Measurements from ENCODE around the gene ATF6B.
"Not testable (repeated sequence)": the region's sequence is repeated elsewhere in the genome, so short reads cannot be mapped to it uniquely, and the experiment has no call there.

ATF6B gene

DNA sequence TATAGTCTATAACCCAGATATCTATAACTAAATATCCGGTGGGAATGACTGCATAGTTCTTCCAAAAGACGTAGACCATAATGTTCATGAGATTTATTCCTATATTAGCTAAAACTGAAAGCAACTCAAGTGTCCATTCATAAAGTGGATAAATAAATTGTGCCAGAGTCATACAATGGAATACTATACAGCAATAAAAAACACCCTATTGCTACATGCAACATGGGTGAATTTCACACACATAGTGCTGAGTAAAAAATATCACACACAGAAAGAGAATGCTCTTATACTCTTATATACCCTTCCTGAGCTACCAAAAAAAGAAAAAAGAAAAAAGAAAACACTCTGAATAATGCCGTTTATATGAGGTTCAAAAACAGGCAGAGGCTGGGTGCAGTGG is 25.8 kb downstream of the ATF6B start:
- DNase-seq: no peak

DNA sequence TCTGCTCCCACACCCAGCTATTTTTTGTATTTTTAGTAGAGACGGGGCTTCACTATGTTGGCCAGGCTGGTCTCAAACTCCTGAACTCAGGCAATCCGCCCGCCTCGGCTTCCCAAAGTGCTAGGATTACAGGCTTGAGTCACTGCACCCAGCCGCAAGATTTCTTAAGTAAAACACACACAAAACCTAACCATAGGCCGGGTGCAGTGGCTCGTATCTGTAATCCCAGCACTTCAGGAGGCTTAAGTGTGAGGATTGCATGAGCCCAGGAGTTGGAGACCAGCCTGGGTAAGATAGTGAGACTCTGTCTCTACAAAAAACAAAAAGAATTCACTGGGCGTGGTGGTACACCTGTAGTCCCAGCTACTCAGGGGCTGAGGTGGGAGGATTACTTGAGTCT is 27.8 kb downstream of the ATF6B start:
- not testable (repeated sequence) for DNase-seq

DNA sequence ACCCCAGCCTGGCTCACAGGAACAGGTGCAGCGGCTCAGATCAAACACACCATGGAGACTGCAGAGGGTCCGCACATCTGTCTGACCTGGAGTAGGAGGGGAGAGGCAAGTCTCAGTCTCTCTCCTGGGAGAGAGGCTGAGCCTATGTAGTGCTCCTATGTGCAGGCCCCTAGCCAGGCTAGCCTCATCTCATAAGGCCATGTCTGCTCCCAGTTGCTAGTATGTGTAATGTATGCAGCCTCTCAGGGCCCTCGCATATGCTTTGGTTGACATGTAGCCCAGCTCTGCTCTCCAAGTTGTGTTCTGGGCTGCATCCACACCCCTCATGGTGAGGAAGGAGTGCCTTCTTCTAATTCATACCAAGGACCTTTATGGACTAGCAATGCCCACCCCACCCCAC is 30.7 kb downstream of the ATF6B start:
- no peak for DNase-seq

DNA sequence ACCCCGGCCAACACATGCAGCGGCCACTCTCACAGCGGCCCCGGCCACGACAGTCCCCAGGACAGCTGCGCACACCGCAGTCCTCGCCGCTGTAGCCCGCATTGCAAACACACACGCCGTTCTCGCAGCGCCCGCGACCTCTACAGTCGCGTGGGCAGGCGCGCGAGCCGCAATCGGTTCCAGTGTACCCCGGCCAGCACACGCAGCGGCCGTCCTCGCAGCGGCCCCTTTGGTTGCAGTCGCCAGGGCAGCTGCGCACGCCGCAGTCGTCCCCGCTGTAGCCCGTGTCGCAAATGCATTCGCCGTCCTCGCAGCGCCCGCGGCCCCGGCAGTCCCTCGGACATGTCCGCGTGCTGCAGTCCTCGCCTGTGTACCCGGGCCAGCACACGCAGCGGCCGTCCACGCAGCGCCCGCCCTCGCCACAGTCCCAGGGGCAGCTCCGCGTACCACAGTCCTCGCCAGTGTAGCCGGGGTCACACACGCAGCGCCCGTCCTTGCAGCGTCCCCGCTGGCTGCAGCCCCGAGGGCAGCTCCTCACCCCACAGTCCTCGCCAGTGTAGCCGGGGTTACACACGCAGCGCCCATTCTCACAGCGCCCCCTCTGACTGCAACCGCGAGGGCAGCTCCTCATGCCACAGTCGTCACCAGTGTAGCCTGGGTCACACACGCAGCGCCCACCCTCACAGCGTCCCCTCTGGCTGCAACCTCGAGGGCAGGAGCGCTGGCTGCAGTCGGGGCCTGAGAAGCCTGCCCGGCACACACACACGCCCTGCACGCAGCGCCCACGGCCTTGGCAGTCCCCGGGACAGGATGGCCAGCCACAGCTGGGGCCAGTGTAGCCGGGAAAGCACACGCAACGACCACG is 31.4 kb downstream of the ATF6B start:
- no peak for DNase-seq

DNA sequence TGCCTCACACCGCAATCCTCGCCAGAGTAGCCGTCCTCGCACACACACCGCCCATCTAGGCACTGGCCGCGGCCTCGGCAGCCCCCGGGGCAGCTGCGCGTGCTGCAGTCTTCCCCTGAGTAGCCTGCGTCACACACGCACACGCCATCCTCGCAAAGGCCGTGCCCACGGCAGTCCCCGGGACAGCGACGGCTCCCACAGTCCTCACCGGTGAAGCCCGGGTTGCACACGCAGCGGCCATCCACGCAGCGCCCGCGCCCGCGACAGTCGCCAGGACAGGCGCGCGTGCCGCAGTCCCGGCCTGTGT is 32.0 kb downstream of the ATF6B start:
- DNase-seq: no peak

DNA sequence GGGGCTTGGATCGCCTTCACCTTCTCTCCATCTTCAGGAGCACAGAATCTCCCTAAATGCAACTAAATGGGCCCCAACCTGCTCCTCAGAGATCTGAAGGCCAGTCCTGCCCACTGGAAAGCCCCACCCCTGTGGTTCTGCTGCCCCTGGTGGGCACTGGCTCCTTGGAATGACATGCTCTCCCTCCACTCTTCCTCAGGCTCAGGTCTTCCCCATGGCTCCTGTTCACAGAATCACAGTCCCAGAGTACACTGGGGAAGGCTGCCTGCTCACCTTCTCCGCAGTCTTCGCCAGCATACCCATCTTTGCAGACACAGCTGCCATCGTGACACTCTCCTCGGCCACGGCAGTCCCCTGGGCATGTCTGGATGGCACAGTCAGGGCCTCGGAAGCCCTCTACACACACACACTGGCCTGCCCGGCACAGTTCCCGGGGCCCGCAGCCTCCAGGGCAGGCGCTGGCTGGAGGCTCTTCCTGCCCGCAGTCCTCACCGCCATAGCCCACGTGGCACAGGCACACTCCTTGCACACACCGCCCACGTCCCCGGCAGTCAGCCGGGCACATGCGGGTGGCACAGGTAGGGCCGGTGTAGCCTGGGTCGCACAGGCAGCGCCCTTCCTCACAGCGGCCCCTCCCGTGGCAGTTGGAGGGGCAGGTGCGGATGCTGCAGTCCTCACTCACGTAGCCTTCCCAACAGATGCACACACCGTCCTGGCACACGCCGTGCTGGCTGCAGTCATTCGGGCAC is 32.5 kb downstream of the ATF6B start:
- no peak for DNase-seq

DNA sequence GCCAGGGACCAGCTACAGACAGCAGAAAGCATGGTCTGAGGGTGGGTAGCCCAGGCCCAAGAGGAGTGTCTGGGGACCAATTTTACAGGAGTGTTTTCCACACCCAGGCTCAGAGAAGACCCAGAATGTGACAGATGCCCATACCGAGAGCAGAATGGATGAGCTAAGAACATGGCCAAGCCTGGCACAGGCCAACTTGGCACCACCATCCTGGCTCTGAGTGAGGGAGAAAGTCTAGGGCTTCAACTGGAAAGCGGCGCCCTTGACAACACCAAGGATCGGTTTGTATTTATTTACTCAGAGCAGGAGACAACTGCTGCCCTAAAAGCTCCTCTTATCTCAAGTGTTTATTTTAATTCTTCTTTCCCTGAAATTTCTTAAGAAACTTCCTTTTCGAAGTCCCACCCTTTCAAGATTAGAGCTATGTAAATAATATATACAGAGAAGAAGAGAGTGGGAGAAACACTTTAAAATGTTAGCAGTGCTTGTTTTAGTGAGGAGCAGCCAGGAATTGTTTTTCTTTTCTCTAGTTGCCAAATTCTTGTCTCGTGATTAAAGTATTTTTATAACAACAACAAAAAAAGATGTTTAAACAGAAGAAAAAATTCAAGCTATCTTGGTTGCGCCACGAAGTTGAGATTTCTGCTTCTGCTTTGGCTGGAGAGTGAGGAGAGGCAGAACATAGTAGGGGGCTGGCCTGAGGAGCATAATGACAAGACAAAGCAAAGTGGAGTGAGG is 35.1 kb downstream of the ATF6B start:
- peak; percentile 78 to 84 for DNase-seq

DNA sequence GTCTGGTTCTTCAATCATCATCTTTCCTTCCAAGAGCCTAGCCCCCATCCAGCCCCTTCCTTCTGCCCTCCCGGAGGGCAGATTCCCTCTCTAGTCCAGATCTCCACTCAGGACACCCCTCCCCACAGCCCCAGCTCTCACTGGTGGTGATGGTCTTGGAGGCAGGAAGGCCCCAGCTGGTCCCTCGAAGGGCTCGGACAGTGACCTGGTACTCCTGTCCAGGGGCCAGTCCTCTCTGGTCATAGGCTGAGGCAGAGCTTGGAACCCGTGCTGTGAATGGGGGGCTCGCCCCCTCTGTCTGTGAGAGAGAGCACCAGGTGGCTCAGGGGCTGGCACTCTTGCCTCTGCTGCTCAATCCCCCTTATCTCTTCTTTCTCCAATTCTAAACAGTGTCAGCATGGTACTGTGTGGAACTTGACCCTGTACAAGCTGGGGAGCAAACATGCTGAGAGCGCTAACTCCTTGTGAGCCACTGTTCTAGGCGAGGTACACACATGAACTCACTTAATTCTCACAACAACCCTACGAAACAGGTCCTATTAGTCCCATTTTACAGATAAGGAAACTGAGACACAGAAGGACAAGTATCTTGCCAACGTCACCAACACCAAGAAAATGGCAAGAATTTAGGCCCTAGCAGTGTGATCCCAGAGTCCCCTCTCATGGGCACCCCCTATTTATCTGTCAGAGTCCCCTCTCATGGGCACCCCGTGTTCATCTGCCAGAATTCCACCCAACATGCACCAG is 38.8 kb downstream of the ATF6B start:
- DNase-seq: no peak

DNA sequence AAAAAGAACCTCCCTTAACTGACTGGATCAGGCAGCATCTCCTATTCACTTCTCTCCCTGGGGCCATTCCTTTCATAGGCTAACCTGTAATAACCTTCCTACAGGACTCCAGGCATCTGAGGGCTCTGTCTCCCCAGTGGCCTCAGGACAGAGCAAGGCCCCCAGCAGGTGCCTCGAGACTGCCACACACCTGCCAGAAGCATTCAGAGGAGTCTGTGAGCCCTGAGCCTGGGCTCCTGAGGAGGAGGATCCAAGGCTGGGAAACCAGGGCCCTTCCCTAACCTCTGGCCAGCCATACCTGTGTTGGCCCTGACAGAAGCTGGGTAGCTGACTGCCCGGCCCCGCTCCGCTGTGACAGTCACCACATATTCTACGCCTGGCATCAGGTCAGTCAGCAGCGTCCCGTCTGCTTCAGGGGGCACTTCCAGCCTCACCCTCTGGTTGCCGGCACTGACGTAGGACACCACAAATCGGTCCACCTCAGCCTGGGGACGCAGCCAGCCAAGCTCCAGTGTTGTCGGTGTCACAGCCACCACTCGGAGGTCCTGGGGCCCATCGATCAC is 39.5 kb downstream of the ATF6B start:
- no peak for DNase-seq

DNA sequence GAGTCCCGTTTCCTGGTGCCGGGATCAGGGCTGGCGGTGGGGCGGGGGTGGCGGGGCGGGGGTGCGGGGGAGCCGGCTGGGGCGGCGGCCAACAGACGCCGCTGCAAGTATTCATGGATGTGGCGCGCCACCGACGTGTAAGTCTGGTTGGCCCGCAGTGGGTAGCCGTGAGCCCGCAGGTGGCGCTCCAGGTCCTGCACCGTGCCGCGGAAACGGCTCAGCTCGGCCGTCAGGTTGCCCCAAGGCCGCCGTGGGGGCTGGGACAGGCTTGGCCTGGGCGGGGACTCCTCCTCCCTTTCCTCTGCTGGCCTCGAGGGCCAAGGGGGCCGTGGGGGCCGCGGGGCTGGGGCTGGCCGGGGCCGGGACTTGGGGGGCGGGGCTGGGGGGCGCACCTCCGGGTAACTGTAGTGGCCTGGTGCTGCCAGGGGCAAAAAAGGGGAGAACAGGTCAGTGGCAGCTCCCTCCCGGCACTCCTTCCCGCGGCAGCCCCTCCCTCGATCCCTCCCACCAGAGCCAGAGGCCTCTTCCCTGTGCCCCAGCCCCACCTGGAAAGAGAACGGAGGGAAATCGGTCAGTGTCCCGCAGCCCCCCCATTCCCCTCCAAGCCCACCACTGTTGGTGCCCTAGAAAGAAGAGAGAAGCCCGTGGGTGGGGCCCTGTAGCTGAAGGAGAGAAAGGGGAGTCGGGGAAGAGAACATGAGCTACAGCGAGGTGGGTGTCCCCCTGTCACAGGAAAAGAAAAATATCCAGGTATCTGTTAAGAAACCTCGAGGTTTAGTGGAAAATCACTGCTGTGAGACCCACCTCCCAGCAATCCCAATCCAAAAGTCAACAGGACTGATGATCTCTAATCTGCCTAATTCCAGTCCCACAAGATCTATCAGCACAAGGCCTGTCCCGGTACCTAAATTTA is 40.2 kb downstream of the ATF6B start:
- peak in 1 of 2 experiments; percentile 12 for DNase-seq

DNA sequence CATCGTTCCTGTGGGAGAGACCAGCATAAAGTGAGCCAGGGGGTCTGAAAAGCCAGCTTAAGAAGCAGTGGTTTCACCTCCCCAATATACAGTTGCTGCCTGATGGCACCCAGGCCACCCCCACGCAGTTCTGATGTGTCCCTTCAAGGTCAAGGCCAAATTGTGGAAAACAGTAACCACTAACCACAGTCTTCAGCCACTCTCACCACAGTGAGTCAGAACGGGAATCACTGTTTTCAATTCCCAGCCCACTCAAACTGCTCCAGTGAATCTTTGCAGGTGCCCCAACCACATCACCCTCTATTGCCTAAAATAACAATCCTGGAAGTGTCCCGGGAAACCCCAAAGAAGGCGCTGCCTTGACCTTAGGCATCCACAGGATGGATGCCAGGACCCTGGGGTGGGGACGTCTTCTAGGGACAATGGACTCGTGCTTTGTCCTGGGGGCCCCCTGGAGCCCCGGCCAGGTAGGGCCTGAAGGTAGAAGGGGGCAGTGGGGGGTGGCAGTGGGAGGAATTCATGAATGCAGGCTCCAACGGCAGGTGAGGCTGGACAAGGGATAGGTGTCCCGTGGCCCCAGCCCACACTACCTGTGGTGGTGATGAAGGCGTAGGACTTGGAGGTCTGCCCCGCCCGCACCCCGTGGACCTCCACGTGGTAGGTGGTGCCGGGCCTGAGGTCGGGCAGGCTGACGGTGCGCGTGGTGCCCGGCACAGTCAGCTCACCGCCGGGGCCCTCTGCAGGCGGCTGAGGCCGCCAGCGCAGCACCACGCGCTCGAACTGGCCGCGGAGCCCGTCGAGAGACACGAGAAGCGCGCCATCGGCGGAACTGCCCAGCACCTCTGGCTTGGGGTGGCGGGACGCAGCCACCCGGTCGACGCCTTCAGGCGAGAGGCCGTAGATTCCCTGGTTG is 41.1 kb downstream of the ATF6B start:
- no peak for DNase-seq

DNA sequence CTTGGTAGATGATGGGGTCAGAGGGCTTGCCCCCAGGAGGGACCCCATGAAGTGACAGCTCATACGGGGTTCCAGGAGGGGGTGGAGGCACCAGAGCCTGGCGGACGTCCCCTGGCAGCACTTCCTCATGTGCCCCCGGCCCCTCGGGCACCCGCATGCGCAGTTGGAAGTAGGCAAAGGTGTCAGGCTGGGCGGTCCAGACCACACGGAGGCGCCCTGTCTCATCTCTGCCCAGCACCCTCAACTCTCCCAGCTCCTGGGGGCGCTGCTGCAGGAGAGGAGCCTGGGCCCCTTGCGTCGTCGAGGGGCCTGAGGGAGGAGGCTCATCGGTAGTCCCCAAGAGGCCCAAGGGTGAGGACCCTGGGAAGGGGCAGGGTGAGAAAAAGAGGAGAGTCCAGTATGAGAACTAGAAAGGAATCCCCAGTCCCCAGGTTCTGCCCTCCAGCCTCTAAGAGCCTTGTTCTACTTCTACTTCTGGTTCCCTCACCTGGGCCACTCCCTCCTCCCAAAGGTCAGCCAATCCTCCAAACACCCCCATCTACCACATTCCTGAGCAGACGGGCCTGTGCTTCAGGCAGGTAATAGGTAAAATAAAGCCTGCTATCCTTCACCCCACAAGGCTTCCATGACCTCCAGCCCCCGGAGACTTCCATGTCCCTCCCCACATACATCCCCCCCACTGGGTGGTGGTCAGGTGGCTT is 42.1 kb downstream of the ATF6B start:
- no peak for DNase-seq

DNA sequence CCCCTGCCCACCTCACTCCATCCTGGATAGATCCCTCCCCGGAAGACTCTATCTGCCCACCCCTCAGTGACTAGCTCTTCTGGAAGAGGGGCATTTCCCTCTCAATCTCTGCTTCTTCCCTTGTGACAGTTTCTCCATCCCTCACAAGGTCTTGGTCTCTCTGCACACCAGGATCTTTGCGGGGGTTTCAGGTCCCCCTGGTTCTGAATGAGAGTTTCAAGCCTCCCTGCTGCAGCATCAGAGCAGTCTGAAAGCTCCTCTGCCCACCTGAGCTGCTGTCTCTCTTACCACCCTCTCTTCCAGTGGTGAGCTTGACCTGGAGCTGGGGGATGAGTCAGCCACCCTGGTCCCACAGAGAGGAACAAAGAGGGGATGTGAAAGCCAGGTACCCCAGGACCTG is 43.3 kb downstream of the ATF6B start:
- no peak for DNase-seq

DNA sequence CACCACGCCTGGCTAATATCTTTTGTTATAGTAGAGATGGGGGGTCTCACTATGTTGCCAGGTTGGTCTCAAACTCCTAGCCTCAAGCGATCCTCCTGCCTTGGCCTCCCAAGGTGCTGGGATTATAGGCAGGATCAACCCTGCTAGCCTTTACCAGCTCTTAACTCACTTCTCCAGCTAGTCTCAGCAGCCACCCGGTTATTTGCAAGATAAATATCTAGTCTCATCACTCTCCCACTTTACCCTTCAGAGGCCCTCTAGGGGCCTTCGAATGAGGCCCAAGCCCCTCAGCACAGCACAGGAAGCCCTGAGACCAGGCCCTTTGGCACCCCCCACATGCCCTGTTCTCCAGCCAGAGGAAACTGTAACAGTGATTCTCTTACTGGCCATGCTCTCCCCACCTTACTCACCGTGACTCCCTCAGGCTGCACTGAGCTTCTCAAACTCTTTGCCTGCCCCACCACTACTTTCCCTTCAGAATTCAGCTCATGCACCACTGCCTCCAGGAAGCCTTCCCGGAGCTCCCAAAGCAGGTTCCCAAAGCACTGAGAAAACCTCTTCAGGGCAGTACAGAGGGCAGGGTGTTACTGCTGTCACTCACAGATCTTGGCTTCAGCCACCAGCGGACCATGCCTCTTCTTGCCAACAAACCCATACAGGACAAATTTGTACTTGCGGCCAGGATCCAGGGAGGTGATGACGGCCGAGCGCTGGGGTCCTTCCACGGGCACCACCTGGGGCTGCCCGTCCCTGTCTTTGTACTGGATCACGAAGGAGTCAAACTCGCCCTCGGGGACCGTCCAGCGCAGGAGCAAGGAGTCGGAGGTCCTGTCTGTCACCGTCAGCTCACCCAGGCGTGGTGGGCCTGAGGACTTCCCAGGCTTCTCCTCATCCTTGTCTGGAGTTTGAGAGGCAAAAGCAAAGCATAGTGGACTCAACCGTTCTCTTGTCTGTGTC is 44.0 kb downstream of the ATF6B start:
- no peak for DNase-seq

DNA sequence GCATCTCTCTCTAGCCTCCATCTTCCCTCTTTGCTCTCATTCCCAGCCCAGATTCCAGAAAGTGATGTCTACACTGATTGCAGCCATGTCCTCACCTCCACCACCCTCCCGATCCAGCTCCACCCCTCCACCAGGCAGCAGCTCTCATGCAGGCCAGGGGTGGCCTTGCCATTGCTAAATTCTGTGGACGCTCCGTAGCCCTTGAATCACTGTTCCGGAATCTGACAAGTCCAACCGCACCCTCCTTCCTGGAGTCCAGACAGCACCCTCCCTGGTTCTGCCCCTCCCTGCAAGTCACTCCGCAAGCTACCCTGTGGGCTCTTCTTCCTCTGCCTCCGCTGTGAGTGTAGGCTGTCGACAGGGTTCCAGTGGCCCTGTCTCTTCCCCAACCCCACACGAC is 45.1 kb downstream of the ATF6B start:
- no peak for DNase-seq

DNA sequence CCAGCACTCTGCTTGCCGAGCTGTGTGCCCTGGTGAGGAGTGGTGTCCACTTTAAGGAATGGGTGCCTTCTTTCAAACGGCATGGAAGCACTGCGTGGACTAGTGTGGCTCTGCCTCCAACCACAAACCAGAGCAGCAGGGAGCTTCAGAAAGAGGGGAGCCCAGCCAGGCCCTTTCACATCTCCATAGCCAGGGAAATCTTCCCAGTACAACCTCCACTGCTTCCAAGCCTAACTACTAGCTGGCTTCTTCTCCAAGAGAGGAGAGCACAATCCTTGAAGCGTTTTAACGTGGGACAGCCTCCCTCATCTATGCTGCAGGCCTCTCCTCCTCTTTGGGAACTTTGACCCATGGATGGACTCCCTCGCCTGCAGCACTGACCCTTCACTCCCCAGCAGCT is 45.6 kb downstream of the ATF6B start:
- DNase-seq: no peak

DNA sequence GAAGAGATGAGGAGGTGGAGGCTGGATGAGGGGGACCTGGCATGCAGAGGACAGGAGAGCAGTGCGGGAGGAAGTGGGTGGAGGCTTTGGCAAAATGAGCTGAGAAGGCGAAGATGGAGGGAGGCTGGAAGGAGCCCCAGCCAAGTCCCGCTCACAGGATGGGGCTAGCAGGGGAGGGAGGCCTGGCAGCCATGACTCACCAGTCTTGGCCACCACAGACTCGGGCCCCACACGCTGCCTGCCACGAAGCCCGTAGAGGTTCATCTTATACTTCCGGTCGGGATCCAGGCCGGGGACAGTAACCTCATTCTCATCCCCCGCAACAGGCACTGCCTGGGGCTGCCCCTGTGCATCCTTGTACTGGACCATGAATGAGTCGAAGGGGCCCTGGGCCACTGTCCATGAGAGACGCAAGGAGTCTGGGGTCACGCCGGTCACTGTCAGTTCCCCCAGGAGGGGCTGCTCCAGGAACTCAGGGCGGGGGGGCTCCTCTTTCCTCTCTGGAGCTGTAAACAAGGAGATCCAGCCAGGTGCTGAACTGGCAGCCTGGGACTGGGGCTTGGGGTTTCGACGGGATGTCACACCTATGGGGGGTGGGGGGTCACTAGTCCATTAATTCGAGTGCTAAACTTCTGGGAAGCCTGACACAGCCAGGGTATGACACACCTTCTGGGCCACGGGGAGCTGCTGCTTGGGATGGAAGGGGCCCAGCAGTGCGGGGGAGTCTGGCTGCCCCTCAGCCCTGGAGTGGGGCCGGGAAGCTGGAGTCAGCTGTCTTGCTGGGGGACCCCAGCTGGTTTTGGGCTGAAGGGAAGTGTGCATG is 46.7 kb downstream of the ATF6B start:
- DNase-seq: no peak

Measured in cerebellar nuclear complex (tissue), 1 donor.